SK-N-SH (cell line): ENCODE data around the gene G6PC2. TPM values are rescaled to one million over a fixed set of nuclear protein-coding genes. Genes with fewer than 3 reads are reported as not detected.

Experiments used
- CTCF ChIA-PET: fragments of 300-600, 350-600 bp; formaldehyde crosslinking; extraction: SDS; loops from one replicate; lab custom pipeline; 2021; lab: Yijun Ruan, JAX
- POLR2A ChIA-PET: fragments of 350-600 bp; sonication (Branson Sonifier 250); formaldehyde crosslinking; extraction: SDS; loops from one replicate; lab custom pipeline; 2020; ENCODE audit warnings: antibody characterized with exemption, inconsistent platforms; lab: Yijun Ruan, JAX
- DNase-seq: peaks from one replicate; pipeline ENCODE4 v3.0.0; 2012
- H2AFZ ChIP-seq: fragments of 200-600 bp; sonication (generic); 2 replicates; pipeline ENCODE4 v1.8.1; 2016; ENCODE audit warnings: antibody characterized with exemption, mild to moderate bottlenecking, low read depth
- H3F3A ChIP-seq: fragments of 200-600 bp; sonication (generic); replicated peaks from 2 replicates; pipeline ENCODE3; 2016; ENCODE audit warnings: antibody characterized with exemption, mild to moderate bottlenecking; ENCODE audit not compliant: insufficient read depth
- H3K27ac ChIP-seq, 2 experiments: fragments of 200-500 bp in 1 of 2; fragments of 200-600 bp in 1 of 2; sonication (Bioruptor generic) in 1 of 2; sonication (generic), shearing (Covaris generic) in 1 of 2; 2 replicates each; pipeline versions ENCODE4 v1.5.1 to v1.6.1; 2014 to 2016; ENCODE audit warnings: low read depth in 2 of 2, inconsistent platforms in 1 of 2, low read length in 1 of 2, mild to moderate bottlenecking in 1 of 2, mixed read lengths in 1 of 2
- H3K27me3 ChIP-seq: fragments of 200-600 bp; sonication (generic), shearing (Covaris generic); 2 replicates; pipeline ENCODE4 v1.6.1; 2016; ENCODE audit warnings: mixed run types; ENCODE audit not compliant: insufficient read depth
- H3K36me3 ChIP-seq, 2 experiments: fragments of 200-500 bp in 1 of 2; fragments of 200-600 bp in 1 of 2; sonication (Bioruptor generic) in 1 of 2; sonication (generic) in 1 of 2; replicated peaks in 1 of 2; 2 replicates each; pipeline versions ENCODE3 to v1.5.1; 2014 to 2016; ENCODE audit warnings: low read length in 1 of 2, mild to moderate bottlenecking in 1 of 2; ENCODE audit not compliant: insufficient read depth in 2 of 2, control insufficient read depth in 1 of 2
- H3K4me1 ChIP-seq, 2 experiments: fragments of 200-500 bp in 1 of 2; fragments of 200-600 bp in 1 of 2; sonication (Bioruptor generic) in 1 of 2; sonication (generic), shearing (Covaris generic) in 1 of 2; 2 replicates each; pipeline versions ENCODE4 v1.5.1 to v1.6.1; 2014 to 2016; ENCODE audit warnings: low read depth in 1 of 2, low read length in 1 of 2, mixed run types in 1 of 2; ENCODE audit not compliant: insufficient read depth in 2 of 2, control insufficient read depth in 1 of 2
- H3K4me2 ChIP-seq: fragments of 200-600 bp; sonication (generic), shearing (Covaris generic); 2 replicates; pipeline ENCODE4 v1.6.1; 2017; ENCODE audit warnings: mixed run types
- H3K4me3 ChIP-seq, 2 experiments: fragments of 200-500 bp in 1 of 2; fragments of 200-600 bp in 1 of 2; sonication (Bioruptor generic) in 1 of 2; sonication (generic), shearing (Covaris generic) in 1 of 2; 2 replicates each; pipeline versions ENCODE4 v1.5.1 to v1.8.1; 2014 to 2016; ENCODE audit warnings: low read depth in 2 of 2, inconsistent platforms in 1 of 2, low read length in 1 of 2, mild to moderate bottlenecking in 1 of 2, mixed read lengths in 1 of 2, moderate library complexity in 1 of 2
- H3K79me2 ChIP-seq: fragments of 200-600 bp; sonication (generic); 2 replicates; pipeline ENCODE4 v1.8.1; 2017; ENCODE audit warnings: mild to moderate bottlenecking; ENCODE audit not compliant: insufficient read depth
- H3K9ac ChIP-seq: fragments of 200-600 bp; sonication (generic); 2 replicates; pipeline ENCODE4 v1.6.1; 2017; ENCODE audit warnings: mixed run types
- H3K9me2 ChIP-seq: fragments of 200-600 bp; sonication (generic); 2 replicates; pipeline ENCODE4 v1.6.1; 2017; ENCODE audit warnings: mixed run types
- H3K9me3 ChIP-seq: fragments of 200-600 bp; sonication (generic); 2 replicates; pipeline ENCODE4 v1.6.1; 2017; ENCODE audit warnings: mixed run types, mild to moderate bottlenecking, moderate library complexity
- H4K20me1 ChIP-seq: fragments of 200-600 bp; sonication (generic); 2 replicates; pipeline ENCODE4 v1.6.1; 2017; ENCODE audit warnings: mild to moderate bottlenecking, mixed run types; ENCODE audit not compliant: insufficient read depth
- EP300 ChIP-seq, 2 experiments: IDR thresholded peaks; 2 replicates each; pipeline versions ENCODE4 v1.4.0 to v1.6.1; 2012; ENCODE audit warnings: borderline replicate concordance in 1 of 2, low read depth in 1 of 2, low read length in 1 of 2
- FOSL2 ChIP-seq: IDR thresholded peaks from 2 replicates; pipeline ENCODE4 v1.4.0; 2012; ENCODE audit warnings: low read depth, mild to moderate bottlenecking, moderate library complexity, borderline replicate concordance
- FOXJ3 ChIP-seq: sonication (generic); formaldehyde crosslinking; IDR thresholded peaks from 2 replicates; pipeline ENCODE4 v1.5.1; 2020; ENCODE audit warnings: mild to moderate bottlenecking, missing genetic modification reagents
- FOXM1 ChIP-seq: IDR thresholded peaks from 2 replicates; pipeline ENCODE4 v1.4.0; 2012; ENCODE audit warnings: low read depth, mild to moderate bottlenecking
- GABPA ChIP-seq: IDR thresholded peaks from 2 replicates; pipeline ENCODE4 v1.4.0; 2012; ENCODE audit warnings: low read depth, mild to moderate bottlenecking
- GATA2 ChIP-seq: sonication (generic); formaldehyde crosslinking; IDR thresholded peaks from 2 replicates; pipeline ENCODE4 v1.5.0; 2020; ENCODE audit warnings: mild to moderate bottlenecking, missing genetic modification reagents
- MXI1 ChIP-seq: IDR thresholded peaks from 2 replicates; pipeline ENCODE4 v1.6.1; 2012; ENCODE audit warnings: mild to moderate bottlenecking, low read depth, low read length, improper control_type of control experiment
- NFIC ChIP-seq: IDR thresholded peaks from 2 replicates; pipeline ENCODE4 v1.4.0; 2012; ENCODE audit warnings: borderline replicate concordance
- NRF1 ChIP-seq: IDR thresholded peaks from 2 replicates; pipeline ENCODE4 v1.6.1; 2012; ENCODE audit warnings: low read depth, mild to moderate bottlenecking, low read length
- POLR2AphosphoS5 ChIP-seq: IDR thresholded peaks from 2 replicates; pipeline ENCODE4 v1.6.1; 2012; ENCODE audit warnings: low read depth, low read length
- RCOR1 ChIP-seq: fragments of 150-350 bp; IDR thresholded peaks from 2 replicates; pipeline ENCODE4 v1.6.1; 2017; ENCODE audit warnings: antibody characterized with exemption, low read length
- RXRA ChIP-seq: IDR thresholded peaks from 2 replicates; pipeline ENCODE4 v1.4.0; 2012; ENCODE audit warnings: low read depth, mild to moderate bottlenecking, borderline replicate concordance
- SIN3A ChIP-seq: IDR thresholded peaks from 2 replicates; pipeline ENCODE4 v1.6.1; 2012; ENCODE audit warnings: low read depth, mild to moderate bottlenecking, low read length, moderate library complexity, borderline replicate concordance
- SMC3 ChIP-seq: IDR thresholded peaks from 2 replicates; pipeline ENCODE4 v1.6.1; 2012; ENCODE audit warnings: low read depth, low read length, improper control_type of control experiment
- TCF12 ChIP-seq: IDR thresholded peaks from 2 replicates; pipeline ENCODE4 v1.4.0; 2012
- YY1 ChIP-seq: IDR thresholded peaks from 2 replicates; pipeline ENCODE4 v1.4.0; 2012; ENCODE audit warnings: low read depth, mild to moderate bottlenecking
- WGBS: methylation state at CpG from one replicate; pipeline ENCODE4 v1.1.6; 2017; ENCODE audit warnings: low lambda C conversion rate; 5-methylcytosine and 5-hydroxymethylcytosine counted together
- polyA plus RNA-seq, 3 experiments: library from polyadenylated mRNA; depleted of rRNA; stranded (reverse); fragments of >200 nt; gene quantifications; 2 replicates each; pipeline ENCODE4 v1.2.3, GENCODE V29; 2012
- TF ChIP-seq, protein P1 (sequence below): IDR thresholded peaks from 2 replicates; pipeline ENCODE4 v1.4.0; 2012; ENCODE audit warnings: low read depth
- TF ChIP-seq, protein P2 (sequence below): IDR thresholded peaks from 2 replicates; pipeline ENCODE4 v1.4.0; 2012; ENCODE audit warnings: low read depth, borderline replicate concordance
- TF ChIP-seq, protein P3 (sequence below): IDR thresholded peaks from 2 replicates; pipeline ENCODE4; 2012
- TF ChIP-seq, protein P4 (sequence below): fragments of 150-350 bp; IDR thresholded peaks from 2 replicates; pipeline ENCODE4 v1.6.1; 2016; ENCODE audit warnings: mild to moderate bottlenecking, low read depth, low read length

G6PC2 gene
- polyA plus RNA-seq, 1 of the 3 experiments (the other 2 are of a cell fraction): not detected

DNA sequence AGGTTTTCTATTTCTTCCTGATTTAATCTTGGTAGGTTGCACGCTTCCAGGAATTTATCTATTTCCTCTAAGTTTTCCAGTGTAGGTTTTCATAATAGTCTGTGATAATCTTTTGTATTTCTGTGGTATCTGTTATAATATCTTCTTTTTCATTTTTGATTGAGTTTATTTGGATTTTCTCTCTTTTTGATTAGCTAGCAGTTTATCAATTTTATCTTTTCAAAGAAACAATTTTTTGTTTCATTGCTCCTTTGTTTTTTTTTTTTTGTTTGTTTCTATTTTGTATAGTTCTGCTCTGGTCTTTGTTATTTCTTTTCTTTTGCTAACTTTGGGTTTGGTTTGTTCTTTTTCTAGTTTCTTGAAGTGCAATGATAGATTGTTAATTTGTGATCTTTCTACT is 51.3 kb downstream of the G6PC2 start:
- Histone ChIP-seq H3K4me2 (no peak overlapping the region), H3K79me2 (no peaks in the 10 kb centered on the region), H3K4me1 (no peaks in the 10 kb centered on the region), H3K4me3 (no peak overlapping the region), H2AFZ (no peak overlapping the region), H4K20me1 (no peaks in the 10 kb centered on the region), H3K9me3 (no peaks in the 10 kb centered on the region), H3K27me3 (no peaks in the 10 kb centered on the region), H3F3A (peaks cover 3% of the 10 kb centered on the region), H3K36me3 (no peaks in the 10 kb centered on the region), H3K9ac (no peak overlapping the region), H3K27ac (no peak overlapping the region), H3K9me2 (no peaks in the 10 kb centered on the region)
- ChIA-PET CTCF (interaction anchor here (1.3 kb wide), 1 partner anchor 189 kb away, joined by 4 read pairs; no protein-coding TSS in a partner anchor), POLR2A (no interaction called here)
- DNase-seq: no peak
- no peak for TF ChIP-seq NFIC
- no peak for TF ChIP-seq FOXM1
- no peak for TF ChIP-seq GATA2 (CRISPR knock-in tag)
- TF ChIP-seq, protein P1, sequence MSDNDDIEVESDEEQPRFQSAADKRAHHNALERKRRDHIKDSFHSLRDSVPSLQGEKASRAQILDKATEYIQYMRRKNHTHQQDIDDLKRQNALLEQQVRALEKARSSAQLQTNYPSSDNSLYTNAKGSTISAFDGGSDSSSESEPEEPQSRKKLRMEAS: no peak
- TF ChIP-seq SMC3: no peak
- TF ChIP-seq, protein P2, sequence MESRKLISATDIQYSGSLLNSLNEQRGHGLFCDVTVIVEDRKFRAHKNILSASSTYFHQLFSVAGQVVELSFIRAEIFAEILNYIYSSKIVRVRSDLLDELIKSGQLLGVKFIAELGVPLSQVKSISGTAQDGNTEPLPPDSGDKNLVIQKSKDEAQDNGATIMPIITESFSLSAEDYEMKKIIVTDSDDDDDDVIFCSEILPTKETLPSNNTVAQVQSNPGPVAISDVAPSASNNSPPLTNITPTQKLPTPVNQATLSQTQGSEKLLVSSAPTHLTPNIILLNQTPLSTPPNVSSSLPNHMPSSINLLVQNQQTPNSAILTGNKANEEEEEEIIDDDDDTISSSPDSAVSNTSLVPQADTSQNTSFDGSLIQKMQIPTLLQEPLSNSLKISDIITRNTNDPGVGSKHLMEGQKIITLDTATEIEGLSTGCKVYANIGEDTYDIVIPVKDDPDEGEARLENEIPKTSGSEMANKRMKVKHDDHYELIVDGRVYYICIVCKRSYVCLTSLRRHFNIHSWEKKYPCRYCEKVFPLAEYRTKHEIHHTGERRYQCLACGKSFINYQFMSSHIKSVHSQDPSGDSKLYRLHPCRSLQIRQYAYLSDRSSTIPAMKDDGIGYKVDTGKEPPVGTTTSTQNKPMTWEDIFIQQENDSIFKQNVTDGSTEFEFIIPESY: no peak
- TF ChIP-seq EP300 (IDR thresholded peaks at IDR 0.05; ENCODE audit: borderline replicate concordance in 1 of 2, low read depth in 1 of 2, low read length in 1 of 2): no peak
- TF ChIP-seq YY1: no peak
- no peak for TF ChIP-seq RXRA
- no peak for TF ChIP-seq MXI1
- TF ChIP-seq RCOR1: no peak
- no peak for TF ChIP-seq NRF1
- no peak for TF ChIP-seq FOXJ3
- TF ChIP-seq SIN3A: no peak
- TF ChIP-seq POLR2AphosphoS5: no peak
- no peak for TF ChIP-seq FOSL2
- TF ChIP-seq, protein P3, sequence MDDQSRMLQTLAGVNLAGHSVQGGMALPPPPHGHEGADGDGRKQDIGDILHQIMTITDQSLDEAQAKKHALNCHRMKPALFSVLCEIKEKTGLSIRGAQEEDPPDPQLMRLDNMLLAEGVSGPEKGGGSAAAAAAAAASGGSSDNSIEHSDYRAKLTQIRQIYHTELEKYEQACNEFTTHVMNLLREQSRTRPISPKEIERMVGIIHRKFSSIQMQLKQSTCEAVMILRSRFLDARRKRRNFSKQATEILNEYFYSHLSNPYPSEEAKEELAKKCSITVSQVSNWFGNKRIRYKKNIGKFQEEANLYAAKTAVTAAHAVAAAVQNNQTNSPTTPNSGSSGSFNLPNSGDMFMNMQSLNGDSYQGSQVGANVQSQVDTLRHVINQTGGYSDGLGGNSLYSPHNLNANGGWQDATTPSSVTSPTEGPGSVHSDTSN: no peak
- TF ChIP-seq TCF12: no peak
- TF ChIP-seq, protein P4, sequence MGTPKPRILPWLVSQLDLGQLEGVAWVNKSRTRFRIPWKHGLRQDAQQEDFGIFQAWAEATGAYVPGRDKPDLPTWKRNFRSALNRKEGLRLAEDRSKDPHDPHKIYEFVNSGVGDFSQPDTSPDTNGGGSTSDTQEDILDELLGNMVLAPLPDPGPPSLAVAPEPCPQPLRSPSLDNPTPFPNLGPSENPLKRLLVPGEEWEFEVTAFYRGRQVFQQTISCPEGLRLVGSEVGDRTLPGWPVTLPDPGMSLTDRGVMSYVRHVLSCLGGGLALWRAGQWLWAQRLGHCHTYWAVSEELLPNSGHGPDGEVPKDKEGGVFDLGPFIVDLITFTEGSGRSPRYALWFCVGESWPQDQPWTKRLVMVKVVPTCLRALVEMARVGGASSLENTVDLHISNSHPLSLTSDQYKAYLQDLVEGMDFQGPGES: no peak
- TF ChIP-seq GABPA: no peak
- 12% methylated on average over 1 of the region's 1 CpG for WGBS
